ENCODE measurements around the gene SPDYE4.

SPDYE4 gene

DNA sequence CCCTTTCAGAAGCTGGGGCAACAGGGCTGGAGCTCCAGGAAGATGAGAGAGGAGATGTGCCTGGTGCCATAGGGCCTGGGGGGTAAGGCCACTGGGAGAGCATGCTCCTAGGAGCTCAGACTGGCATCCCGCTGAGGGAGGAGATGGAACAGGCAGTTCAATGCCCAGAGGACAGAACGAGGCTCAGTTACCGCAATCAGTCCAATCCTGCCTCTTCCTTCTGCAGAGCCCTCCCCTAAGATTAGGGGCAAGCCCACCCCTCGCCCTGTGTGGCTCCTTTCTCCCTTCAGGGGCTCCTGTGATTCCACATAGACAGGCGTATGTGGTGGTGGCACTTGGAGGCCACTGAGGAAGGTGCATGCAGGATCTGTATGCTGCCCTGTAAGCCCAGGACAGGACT lies 16.1 kb downstream of the SPDYE4 start:
- TF ChIP-seq, protein P1, sequence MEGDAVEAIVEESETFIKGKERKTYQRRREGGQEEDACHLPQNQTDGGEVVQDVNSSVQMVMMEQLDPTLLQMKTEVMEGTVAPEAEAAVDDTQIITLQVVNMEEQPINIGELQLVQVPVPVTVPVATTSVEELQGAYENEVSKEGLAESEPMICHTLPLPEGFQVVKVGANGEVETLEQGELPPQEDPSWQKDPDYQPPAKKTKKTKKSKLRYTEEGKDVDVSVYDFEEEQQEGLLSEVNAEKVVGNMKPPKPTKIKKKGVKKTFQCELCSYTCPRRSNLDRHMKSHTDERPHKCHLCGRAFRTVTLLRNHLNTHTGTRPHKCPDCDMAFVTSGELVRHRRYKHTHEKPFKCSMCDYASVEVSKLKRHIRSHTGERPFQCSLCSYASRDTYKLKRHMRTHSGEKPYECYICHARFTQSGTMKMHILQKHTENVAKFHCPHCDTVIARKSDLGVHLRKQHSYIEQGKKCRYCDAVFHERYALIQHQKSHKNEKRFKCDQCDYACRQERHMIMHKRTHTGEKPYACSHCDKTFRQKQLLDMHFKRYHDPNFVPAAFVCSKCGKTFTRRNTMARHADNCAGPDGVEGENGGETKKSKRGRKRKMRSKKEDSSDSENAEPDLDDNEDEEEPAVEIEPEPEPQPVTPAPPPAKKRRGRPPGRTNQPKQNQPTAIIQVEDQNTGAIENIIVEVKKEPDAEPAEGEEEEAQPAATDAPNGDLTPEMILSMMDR (IDR thresholded peaks at IDR 0.05; ENCODE audit: extremely low read depth, insufficient read depth, missing control alignments), result no peak
- in situ Hi-C loops (cut with MboI; ENCODE audit: low pct_unique_long_range_greater_than_20kb, low sequenced_read_pairs, unreplicated experiment), result no loop called here
- no peak for DNase-seq (ENCODE audit: low spot score)

DNA sequence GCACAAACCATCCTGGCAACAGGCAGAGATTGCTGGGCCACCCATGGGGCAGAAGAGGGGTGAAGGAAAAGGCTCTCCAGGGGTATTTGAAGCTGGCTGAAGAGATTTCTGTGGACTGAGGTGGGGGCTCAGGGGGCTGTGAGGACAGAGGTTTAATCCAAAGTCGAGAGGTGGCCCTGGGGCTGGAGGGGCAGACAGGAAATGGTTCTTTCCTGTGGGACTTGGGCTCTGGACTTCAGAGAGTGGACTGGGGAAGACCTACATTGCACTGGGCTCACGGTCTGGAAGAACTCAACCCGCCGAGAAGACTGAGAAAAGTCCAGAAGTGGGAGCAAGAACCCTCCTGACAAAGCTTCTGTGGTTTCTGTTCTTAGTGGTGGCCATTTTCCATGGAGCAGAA lies 16.6 kb downstream of the SPDYE4 start:
- TF ChIP-seq, protein P1 (IDR thresholded peaks at IDR 0.05; ENCODE audit: extremely low read depth, insufficient read depth, missing control alignments), result no peak
- in situ Hi-C loops (cut with MboI; ENCODE audit: low pct_unique_long_range_greater_than_20kb, low sequenced_read_pairs, unreplicated experiment), result no loop called here
- DNase-seq (ENCODE audit: low spot score), result no peak

DNA sequence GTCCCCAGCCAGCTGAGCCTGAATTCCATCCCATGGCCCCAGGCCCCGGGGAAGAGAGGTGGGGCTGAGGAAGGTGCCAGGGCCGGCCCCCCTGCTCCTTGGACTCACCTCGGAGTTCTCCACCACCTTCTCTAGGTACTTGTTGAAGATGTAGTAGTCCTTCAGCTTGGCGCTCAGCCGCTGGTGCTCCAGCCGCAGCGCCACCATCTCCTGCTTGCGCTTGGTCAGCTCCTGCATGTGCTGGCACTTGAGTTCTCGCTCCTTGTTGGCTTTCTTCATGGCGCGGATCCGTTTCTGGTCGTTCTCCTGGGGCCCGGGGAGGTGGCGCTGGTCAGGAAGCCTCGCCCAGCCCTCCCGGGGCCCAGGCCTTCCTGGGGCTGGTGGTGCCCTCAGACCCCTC lies 17.0 kb downstream of the SPDYE4 start:
- in situ Hi-C loops (cut with MboI; ENCODE audit: low pct_unique_long_range_greater_than_20kb, low sequenced_read_pairs, unreplicated experiment), result no loop called here
- TF ChIP-seq, protein P1 (IDR thresholded peaks at IDR 0.05; ENCODE audit: extremely low read depth, insufficient read depth, missing control alignments), result no peak
- DNase-seq (ENCODE audit: low spot score), result no peak

DNA sequence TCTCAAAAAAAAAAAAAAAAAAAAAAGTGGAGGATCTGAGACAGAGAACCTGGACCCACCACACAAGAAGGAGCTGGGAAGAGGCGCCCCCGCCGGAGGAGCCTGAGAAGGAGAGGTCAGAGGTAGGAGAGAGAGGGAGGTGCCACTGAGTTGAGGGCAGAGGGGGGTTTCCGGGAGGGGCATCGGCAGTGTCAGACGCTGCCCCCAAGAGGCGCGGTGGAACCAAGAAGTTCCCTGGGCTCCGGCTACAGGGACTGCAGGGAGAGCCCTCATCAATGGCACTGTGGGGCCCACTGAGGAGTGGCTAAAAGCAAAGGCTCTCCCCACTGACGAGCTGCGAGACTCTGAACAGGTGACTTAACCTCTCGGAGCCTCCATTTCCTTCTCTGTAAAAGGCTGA lies 17.9 kb downstream of the SPDYE4 start:
- TF ChIP-seq, protein P1 (IDR thresholded peaks at IDR 0.05; ENCODE audit: extremely low read depth, insufficient read depth, missing control alignments), result no peak
- DNase-seq (ENCODE audit: low spot score), result peak; percentile 37
- in situ Hi-C loops (cut with MboI; ENCODE audit: low pct_unique_long_range_greater_than_20kb, low sequenced_read_pairs, unreplicated experiment), result no loop called here

DNA sequence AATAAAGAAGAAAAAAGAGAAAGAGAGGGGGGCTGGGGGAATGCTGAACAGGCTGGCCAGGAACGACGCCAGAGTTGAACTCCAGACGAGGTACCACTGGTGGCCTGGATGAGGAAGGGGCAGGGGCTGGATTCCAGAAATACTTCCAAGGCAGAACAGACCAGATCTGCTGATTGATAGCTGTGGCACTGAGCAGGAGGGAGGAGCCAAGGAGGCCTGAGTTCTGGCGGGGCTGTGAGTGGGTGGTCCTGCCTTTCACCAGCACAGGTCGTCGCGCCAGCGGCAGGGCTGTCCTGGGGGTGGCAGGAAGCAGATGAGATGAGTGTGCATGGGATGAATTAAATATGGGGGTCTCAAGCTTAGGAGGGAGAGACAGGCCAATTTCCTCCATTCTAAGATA lies 19.2 kb downstream of the SPDYE4 start:
- no peak for DNase-seq (ENCODE audit: low spot score)
- in situ Hi-C loops (cut with MboI; ENCODE audit: low pct_unique_long_range_greater_than_20kb, low sequenced_read_pairs, unreplicated experiment), result no loop called here
- TF ChIP-seq, protein P1 (IDR thresholded peaks at IDR 0.05; ENCODE audit: extremely low read depth, insufficient read depth, missing control alignments), result no peak

DNA sequence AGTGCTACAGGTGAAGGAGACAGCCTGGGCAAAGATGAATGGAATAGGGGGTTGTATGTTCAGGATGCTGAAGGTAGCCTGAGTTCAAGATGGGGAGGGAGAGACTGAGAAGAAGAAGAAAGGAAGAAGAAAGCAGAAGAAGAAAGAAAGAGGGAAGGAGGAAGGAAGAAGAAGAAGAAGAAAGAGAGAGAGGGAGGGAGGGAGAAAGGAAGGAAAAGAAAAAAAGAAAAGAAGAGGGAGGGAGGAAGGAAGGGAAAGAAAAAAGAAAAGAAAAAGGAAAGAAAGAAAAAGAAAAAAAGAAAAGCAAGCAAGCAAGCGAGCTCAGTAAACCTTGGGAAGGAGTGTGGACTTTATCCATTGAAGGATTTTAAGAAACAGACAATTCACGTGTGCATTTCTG lies 21.6 kb downstream of the SPDYE4 start:
- TF ChIP-seq, protein P1 (IDR thresholded peaks at IDR 0.05; ENCODE audit: extremely low read depth, insufficient read depth, missing control alignments), result no peak
- DNase-seq (ENCODE audit: low spot score), result no peak
- in situ Hi-C loops (cut with MboI; ENCODE audit: low pct_unique_long_range_greater_than_20kb, low sequenced_read_pairs, unreplicated experiment), result no loop called here

DNA sequence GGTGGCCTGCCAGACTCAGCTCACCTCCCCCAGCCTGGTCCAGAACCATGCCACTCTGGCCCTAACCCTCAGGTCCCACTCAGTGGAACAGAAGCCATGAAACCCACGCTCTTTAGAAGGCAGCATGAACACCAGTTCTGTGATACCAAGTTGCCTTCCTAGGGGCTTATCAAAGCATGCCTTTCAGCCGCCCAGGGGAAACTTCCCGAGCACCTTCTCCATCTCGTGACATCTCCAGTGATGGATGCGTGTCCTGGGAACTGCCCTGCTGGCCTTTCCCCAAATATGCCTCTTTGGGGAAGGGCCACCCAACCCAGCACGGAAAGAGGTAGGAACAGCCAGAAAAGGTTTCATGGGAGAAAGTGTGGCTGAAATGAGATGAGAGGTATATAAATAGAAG lies 22.0 kb downstream of the SPDYE4 start:
- in situ Hi-C loops (cut with MboI; ENCODE audit: low pct_unique_long_range_greater_than_20kb, low sequenced_read_pairs, unreplicated experiment), result no loop called here
- DNase-seq (ENCODE audit: low spot score), result no peak
- TF ChIP-seq, protein P1 (IDR thresholded peaks at IDR 0.05; ENCODE audit: extremely low read depth, insufficient read depth, missing control alignments), result no peak
